NCI-H2171 treated with DMSO at 0.1 percent for 48 hours (cell line): ENCODE data around the gene SP5.
A peak's percentile ranks its signal among the peaks of the same experiment; 100 is the strongest.
"Not testable (repeated sequence)": the region's sequence is repeated elsewhere in the genome, so short reads cannot be mapped to it uniquely, and the experiment has no call there.

Experiments used
- DNase-seq: peaks from one replicate; lab custom pipeline; 2025; lab: John Stamatoyannopoulos, UW

SP5 gene

DNA sequence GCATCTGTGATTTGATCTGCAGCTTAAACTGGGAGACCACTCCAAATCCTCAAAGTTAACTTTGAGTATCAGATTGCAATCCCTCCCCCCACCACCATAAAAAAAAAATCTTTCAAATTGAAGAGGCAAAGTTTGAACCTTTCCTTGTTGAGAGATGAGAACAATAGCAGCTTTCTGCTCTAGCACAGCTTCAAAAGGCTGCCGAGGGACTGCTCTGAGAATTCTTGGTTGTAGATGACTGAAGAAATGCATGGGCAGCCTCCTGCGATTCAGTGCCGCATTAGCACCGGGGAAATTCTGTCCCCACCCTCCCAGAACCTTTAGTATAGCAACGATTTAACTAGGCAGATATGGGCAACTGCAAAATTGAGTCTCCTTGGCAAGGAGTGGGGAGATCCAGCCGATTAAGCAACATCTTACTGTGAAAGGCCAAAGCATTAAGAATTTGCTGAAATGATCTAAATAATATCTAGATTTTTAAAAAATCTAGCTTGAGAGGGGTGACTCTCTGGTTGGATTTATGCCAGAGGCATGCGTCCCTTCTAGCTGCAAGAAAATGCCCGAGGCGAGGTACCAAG lies 3.9 kb upstream of the SP5 start:
- peak; percentile 41 for DNase-seq

GRCh38 chr2:170711774-170712652 lies 3.1 kb upstream of the SP5 start:
- DNase-seq: no peak

- DNase-seq: no peak
Observed at GRCh38 chr2:170712653-170713542, 2.2 kb upstream of the SP5 start.

GRCh38 chr2:170713543-170714380 lies 1.4 kb upstream of the SP5 start:
- no peak for DNase-seq

GRCh38 chr2:170714381-170715061 lies 616 bp upstream of the SP5 start:
- DNase-seq: peak; percentile 16

GRCh38 chr2:170715932-170716777 lies 1.0 kb downstream of the SP5 start:
- no peak for DNase-seq

DNA sequence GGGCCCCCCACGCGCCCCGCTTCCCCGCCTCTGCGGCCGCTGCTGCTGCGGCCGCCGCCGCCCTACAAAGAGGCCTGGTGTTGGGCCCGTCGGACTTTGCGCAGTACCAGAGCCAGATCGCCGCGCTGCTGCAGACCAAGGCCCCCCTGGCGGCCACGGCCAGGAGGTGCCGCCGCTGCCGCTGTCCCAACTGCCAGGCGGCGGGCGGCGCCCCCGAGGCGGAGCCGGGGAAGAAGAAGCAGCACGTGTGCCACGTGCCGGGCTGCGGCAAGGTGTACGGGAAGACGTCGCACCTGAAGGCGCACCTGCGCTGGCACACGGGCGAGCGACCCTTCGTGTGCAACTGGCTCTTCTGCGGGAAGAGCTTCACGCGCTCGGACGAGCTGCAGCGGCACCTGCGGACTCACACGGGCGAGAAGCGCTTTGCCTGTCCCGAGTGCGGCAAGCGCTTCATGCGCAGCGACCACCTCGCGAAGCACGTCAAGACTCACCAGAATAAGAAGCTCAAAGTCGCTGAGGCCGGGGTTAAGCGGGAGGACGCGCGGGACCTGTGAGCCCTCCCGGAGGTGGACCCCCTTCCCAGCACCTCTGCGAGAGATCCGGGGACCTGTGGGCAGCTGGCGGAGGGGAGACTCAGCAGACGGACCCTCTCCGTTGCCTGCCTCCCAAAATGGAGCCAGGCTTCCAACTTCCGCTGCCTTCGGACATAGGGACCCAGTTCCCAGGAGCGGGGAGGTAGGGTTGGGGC lies 1.9 kb downstream of the SP5 start:
- DNase-seq: no peak

- no peak for DNase-seq
Observed at GRCh38 chr2:170717599-170717963, 2.4 kb downstream of the SP5 start.

GRCh38 chr2:170717991-170718589 lies 3.0 kb downstream of the SP5 start:
- no peak for DNase-seq

DNA sequence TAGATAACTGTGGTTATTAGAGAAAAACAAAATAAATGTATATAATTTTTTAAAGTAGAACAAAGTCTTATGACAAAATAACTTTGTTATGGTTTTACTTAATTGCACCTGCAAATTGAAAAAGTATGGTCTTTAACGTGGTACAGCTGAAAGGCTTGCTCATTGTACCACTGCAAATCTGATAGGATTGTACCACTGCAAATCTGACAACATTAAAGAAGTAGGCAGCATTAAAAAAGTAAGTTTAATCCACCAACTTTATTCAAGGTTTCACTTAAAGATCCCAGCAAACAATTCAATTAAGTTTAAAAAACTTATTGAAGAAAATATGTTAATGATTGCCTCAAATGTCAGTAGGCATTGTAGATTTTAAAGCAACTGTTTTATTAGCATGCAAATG lies 4.7 kb downstream of the SP5 start:
- DNase-seq: no peak

DNA sequence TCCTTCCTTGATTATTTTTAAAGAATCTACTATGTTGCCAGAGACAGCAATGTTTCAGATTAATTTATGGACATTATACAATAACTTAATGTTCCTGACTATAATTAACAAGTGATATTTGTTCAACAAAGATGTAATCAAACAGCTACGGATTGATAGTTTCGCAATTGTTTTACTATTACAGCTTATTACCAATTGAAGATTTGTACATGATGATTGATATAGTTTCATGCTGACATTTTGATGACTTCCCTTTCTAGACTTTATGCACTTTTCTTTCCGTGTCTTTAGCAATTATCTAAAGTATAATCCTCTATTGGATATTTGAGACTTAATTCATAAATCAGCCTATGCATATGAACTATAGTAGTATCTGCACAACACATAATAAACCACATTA lies 6.5 kb downstream of the SP5 start:
- DNase-seq: no peak

DNA sequence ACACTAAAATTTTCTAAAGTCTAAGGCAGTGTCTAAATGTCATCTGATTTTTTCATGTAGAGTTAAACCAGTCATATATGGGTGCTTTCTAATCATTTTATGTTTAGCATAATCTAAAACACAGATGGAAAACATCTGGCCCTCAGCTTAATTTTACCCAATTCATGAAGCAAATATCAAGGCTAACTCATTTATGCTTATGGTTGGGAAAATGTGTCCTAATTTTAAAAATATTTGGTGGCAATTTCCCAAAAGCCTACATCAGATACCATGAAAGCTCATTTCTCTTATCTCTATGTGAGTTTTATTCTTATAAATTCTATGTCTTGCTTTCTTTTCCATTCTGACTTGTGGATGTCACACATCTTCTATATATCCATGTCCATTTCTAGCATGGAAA lies 7.2 kb downstream of the SP5 start:
- no peak for DNase-seq

GRCh38 chr2:170723446-170723958 lies 8.4 kb downstream of the SP5 start:
- no peak for DNase-seq

DNA sequence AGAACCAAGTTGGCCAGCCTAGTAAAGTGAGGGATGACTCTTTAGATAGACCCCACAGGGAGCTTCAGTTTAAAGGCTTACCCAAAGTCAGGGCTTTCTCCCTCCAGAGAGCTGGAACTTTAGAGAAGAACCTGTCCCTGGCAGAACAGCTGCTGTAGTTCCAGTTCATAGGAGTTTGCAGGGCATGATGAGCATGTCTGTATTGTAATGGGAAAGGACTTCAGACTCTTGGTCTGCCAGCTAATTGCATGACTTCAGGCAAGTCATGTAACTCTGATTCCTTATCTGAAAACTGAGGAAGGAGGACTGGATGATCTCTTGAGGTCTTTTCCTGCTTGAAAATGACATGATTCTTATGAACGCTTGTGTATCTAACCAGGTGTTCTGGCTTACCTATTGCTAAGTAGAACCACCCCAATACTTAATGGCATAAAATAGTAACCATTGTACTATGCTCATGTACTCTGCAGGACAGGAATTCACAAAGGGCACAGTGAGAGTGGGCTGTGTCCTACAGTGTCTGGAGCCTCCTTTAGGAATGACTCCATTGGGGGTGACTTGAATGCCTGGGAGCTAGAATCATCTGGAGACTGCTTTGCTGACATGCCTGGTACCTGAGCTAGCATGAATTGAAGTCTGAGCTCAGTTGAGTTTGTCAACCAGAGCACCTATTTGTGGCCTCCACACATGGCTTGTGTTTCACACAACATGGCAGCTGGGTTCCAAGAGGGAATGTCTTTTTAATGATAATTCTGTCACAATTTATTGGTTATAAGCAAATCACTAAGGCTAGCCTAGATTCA lies 18.9 kb downstream of the SP5 start:
- DNase-seq: no peak

DNA sequence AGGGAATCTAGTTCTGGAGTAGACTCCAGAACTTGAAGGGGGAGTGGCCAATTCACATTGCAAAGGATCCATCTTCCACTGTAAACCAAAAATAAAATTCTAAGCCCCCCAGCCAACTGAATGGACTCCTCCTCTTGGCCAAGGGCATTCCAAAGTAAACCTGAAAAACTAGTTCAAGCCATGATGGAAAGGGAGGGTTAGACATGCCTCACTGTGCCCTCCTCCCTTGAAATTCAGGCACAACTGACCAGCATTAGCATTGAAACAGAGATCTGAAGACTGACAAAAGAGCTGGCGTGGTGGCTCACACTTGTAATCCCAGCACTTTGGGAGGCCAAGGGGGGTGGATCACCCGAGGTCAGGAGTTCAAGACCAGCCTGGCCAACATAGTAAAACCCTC lies 19.5 kb downstream of the SP5 start:
- DNase-seq: not testable (repeated sequence)

DNA sequence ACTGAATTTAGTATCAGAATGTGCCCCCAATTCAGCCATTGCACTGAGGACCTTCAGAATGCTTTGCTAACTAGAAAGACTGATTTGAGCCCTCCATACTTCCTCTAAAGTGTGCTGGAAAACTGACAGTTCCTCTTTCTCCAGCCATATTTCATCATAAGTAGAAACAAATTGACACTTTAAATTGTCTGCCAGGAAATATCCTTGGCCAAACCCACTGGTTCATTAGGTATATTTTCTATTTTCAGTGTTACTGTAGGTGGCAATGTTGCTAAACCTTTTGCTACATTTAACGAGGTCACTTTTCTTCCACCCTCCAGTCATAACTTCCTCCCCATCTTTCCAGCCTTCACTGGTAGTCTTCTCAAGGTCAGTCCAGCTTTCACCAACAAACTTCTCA lies 21.5 kb downstream of the SP5 start:
- DNase-seq: no peak

GRCh38 chr2:170737406-170737805 lies 22.3 kb downstream of the SP5 start:
- no peak for DNase-seq

DNA sequence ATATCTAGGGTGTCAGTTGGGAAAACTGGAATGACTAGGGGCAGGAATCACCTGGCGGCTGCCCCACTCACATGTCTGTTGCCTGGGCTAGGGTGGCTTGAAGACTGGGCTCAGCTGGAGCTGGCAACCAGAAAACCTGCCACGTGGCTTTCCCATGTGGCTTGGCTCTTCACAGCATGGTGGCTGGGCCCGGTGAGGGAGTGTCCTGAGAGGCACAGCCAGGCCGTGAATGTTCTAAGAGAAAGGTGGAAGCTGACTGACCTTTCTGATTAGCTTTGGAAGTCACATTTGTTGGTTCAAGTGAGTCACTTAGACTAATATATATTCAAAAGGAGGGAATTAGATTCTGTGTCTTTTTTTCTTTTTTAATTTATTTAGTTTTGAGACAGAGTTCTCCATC lies 22.7 kb downstream of the SP5 start:
- DNase-seq: no peak
